ENCODE results near the gene MLH3.
"Not testable (repeated sequence)": the region's sequence is repeated elsewhere in the genome, so short reads cannot be mapped to it uniquely, and the experiment has no call there.

Gene MLH3

GRCh38 chr14:75050852-75051555 lies at the start of gene MLH3:
Gene MLH3, minus strand, starts transcription at chr14:75051467. Its CDS starts 1,812 bp downstream, at chr14:75049655.
- peak; percentile 60 to 72 for DNase-seq (ENCODE audit: low read depth in 1 of 2, low spot score in 1 of 2)

GRCh38 chr14:75098682-75099081 lies 47.4 kb upstream of the MLH3 start:
- DNase-seq (ENCODE audit: low read depth in 1 of 2, low spot score in 1 of 2): no peak

GRCh38 chr14:75098212-75098611 lies 46.9 kb upstream of the MLH3 start:
- DNase-seq (ENCODE audit: low read depth in 1 of 2, low spot score in 1 of 2): no peak

GRCh38 chr14:75096959-75097358 lies 45.7 kb upstream of the MLH3 start:
- no peak for DNase-seq (ENCODE audit: low read depth in 1 of 2, low spot score in 1 of 2)

- no peak for DNase-seq (ENCODE audit: low read depth in 1 of 2, low spot score in 1 of 2)
These were observed 44.4 kb upstream of the MLH3 start for GRCh38 chr14:75095690-75096089.

GRCh38 chr14:75094896-75095295 lies 43.6 kb upstream of the MLH3 start:
- no peak for DNase-seq (ENCODE audit: low read depth in 1 of 2, low spot score in 1 of 2)

- no peak for DNase-seq (ENCODE audit: low read depth in 1 of 2, low spot score in 1 of 2)
These were observed 41.4 kb upstream of the MLH3 start for GRCh38 chr14:75092698-75093097.

GRCh38 chr14:75091251-75091650 lies 40.0 kb upstream of the MLH3 start:
- DNase-seq (ENCODE audit: low read depth in 1 of 2, low spot score in 1 of 2): no peak

GRCh38 chr14:75090353-75090752 lies 39.1 kb upstream of the MLH3 start:
- DNase-seq (ENCODE audit: low read depth in 1 of 2, low spot score in 1 of 2): no peak

- no peak for DNase-seq (ENCODE audit: low read depth in 1 of 2, low spot score in 1 of 2)
These were observed 37.5 kb upstream of the MLH3 start for GRCh38 chr14:75088566-75089373.

GRCh38 chr14:75088153-75088552 lies 36.9 kb upstream of the MLH3 start:
- no peak for DNase-seq (ENCODE audit: low read depth in 1 of 2, low spot score in 1 of 2)

GRCh38 chr14:75084513-75084912 lies 33.2 kb upstream of the MLH3 start:
- DNase-seq (ENCODE audit: low read depth in 1 of 2, low spot score in 1 of 2): no peak

GRCh38 chr14:75083271-75083670 lies 32.0 kb upstream of the MLH3 start:
- DNase-seq (ENCODE audit: low read depth in 1 of 2, low spot score in 1 of 2): no peak

- no peak for DNase-seq (ENCODE audit: low read depth in 1 of 2, low spot score in 1 of 2)
These were observed 30.5 kb upstream of the MLH3 start for GRCh38 chr14:75081660-75082229.

GRCh38 chr14:75079521-75079920 lies 28.3 kb upstream of the MLH3 start:
- DNase-seq (ENCODE audit: low read depth in 1 of 2, low spot score in 1 of 2): no peak

- DNase-seq (ENCODE audit: low read depth in 1 of 2, low spot score in 1 of 2): no peak
These were observed 26.5 kb upstream of the MLH3 start for GRCh38 chr14:75077794-75078193.

GRCh38 chr14:75070383-75070782 lies 19.1 kb upstream of the MLH3 start:
- no peak for DNase-seq (ENCODE audit: low read depth in 1 of 2, low spot score in 1 of 2)

- no peak for DNase-seq (ENCODE audit: low read depth in 1 of 2, low spot score in 1 of 2)
These were observed 18.5 kb upstream of the MLH3 start for GRCh38 chr14:75069811-75070145.

GRCh38 chr14:75069121-75069810 lies 18.0 kb upstream of the MLH3 start, which contains the start of gene ZC2HC1C:
Gene ZC2HC1C, plus strand, starts transcription at chr14:75069641. Its CDS starts 933 bp downstream, at chr14:75070574.
- DNase-seq (ENCODE audit: low read depth in 1 of 2, low spot score in 1 of 2): peak in 1 of 2 donors; percentile 54

- DNase-seq (ENCODE audit: low read depth in 1 of 2, low spot score in 1 of 2): no peak
These were observed 17.2 kb upstream of the MLH3 start for GRCh38 chr14:75068294-75069120.

GRCh38 chr14:75067765-75068164 lies 16.5 kb upstream of the MLH3 start:
- DNase-seq (ENCODE audit: low read depth in 1 of 2, low spot score in 1 of 2): not testable (repeated sequence)
